ENCODE measurements around the gene HOXA9. TPM values are rescaled to one million over a fixed set of nuclear protein-coding genes. Genes with fewer than 3 reads are reported as not detected.
A peak's percentile ranks its signal among the peaks of the same experiment; 100 is the strongest.

HOXA9 gene
- total and polyA plus RNA-seq, 9 donors: 0.12 to 2.5 (median 0.57) TPM; not detected in 1

DNA sequence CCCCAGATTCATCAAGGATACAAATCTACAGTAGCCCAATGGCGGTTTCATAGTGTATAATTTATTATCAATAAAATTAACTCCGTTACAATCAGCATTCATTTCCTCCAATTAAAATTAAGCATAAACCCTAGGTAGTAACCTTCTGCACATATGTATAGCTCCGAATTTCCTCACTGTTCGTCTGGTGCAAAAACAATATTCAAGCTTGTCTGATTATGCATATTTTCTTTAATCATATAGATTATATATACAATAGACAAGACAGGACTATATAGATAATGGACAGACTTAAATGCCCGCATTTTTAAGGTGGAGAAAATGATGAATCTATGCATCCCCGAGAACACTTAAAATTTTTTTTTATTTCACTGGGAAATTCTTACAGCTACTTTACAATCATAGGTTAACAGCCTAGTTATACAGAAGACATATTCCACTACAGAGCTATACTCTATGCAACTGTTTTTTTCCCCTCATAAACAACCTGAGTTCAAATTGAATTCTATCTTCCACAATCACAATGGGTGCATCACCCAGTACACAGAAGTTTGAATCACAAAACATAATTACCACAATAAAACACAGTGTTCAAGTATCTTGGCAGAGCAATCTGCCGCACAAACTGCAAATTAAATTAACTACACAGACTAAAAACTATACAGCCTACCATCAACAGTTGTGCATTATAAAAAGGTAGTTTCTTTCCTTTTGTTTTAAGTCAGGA lies 2.6 kb downstream of the HOXA9 start:
- peaks cover 2% of the 10 kb centered on the region for H3K4me1 ChIP-seq (ENCODE audit: insufficient read depth)
- 84 to 90% (median 88%) methylated on average over 7 of the region's 7 CpGs for WGBS, 3 donors
- TF ChIP-seq EP300 (IDR thresholded peaks at IDR 0.05) (no peak), POLR2A (IDR thresholded peaks at IDR 0.05) (no peak)
- TF ChIP-seq, protein P1, sequence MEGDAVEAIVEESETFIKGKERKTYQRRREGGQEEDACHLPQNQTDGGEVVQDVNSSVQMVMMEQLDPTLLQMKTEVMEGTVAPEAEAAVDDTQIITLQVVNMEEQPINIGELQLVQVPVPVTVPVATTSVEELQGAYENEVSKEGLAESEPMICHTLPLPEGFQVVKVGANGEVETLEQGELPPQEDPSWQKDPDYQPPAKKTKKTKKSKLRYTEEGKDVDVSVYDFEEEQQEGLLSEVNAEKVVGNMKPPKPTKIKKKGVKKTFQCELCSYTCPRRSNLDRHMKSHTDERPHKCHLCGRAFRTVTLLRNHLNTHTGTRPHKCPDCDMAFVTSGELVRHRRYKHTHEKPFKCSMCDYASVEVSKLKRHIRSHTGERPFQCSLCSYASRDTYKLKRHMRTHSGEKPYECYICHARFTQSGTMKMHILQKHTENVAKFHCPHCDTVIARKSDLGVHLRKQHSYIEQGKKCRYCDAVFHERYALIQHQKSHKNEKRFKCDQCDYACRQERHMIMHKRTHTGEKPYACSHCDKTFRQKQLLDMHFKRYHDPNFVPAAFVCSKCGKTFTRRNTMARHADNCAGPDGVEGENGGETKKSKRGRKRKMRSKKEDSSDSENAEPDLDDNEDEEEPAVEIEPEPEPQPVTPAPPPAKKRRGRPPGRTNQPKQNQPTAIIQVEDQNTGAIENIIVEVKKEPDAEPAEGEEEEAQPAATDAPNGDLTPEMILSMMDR (IDR thresholded peaks at IDR 0.05): no peak
- peaks cover 9% of the 10 kb centered on the region for H3K27me3 ChIP-seq
- no peak for DNase-seq
- intact Hi-C loops (cut with DNase I): loop anchor here in 3 of 4 donors (5.0 to 10.0 kb wide), 4 partner anchors 788 to 1278 kb away; no protein-coding TSS in a partner anchor
- no peak overlapping the region for H3K27ac ChIP-seq
- no peaks in the 10 kb centered on the region for H3K36me3 ChIP-seq
- H3K4me3 ChIP-seq: peak overlapping the region; percentile 53
- H3K9me3 ChIP-seq: no peaks in the 10 kb centered on the region

DNA sequence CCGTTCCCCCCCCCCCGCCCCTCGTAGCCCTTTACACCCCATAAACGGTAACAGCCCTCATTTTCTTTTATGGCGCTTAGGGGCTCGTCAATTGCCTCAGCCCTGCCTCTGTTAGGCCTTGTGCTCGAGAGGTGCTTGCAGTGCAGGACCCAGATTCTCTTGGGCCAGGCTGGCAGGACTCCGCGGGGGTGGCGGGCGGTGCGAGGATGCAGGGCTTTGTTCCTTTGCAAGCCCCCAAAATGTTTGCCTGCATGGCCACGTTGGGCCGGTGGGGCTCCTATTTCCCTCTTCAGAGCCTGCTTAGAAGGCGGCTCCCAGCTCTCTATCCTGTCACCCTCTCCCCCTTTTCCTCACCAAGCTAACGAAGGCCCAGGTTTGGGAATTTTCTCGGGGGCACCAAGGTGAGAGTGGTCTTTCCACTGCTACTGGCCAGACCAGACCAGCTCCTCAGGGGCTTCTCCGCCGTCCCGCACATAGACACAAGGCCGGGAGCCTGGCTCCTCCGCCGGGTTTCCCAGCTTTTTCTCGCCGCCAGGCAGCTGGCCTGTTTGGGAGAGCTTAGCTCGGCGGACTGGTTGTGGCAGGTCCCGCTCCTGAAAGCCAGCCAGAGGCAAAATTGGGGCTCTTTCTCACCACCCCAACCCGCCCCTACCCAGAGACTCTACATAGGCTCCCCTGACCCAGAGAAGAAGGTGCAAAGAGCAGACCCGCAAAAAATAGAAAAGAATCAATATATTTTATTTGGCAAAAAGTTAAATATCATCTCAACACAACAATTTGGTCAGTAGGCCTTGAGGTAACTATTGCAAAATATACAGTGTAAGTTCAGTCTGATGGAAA lies 3.4 kb downstream of the HOXA9 start:
- Histone ChIP-seq H3K4me1 (ENCODE audit: insufficient read depth) (peaks cover 2% of the 10 kb centered on the region), H3K4me3 (no peak overlapping the region), H3K27me3 (peaks cover 9% of the 10 kb centered on the region), H3K9me3 (no peaks in the 10 kb centered on the region), H3K36me3 (no peaks in the 10 kb centered on the region), H3K27ac (no peak overlapping the region)
- peak in 3 of 5 donors; percentile 12 to 30 (median 19) for DNase-seq
- intact Hi-C loops (cut with DNase I): loop anchor here in 3 of 4 donors (5.0 to 10.0 kb wide), 4 partner anchors 787 to 1277 kb away; no protein-coding TSS in a partner anchor
- no peak for TF ChIP-seq POLR2A (IDR thresholded peaks at IDR 0.05)
- TF ChIP-seq, protein P1 (IDR thresholded peaks at IDR 0.05): no peak
- TF ChIP-seq EP300 (IDR thresholded peaks at IDR 0.05): no peak
- 62 to 69% (median 62%) methylated on average over 28 to 30 of the region's 30 CpGs for WGBS, 3 donors

DNA sequence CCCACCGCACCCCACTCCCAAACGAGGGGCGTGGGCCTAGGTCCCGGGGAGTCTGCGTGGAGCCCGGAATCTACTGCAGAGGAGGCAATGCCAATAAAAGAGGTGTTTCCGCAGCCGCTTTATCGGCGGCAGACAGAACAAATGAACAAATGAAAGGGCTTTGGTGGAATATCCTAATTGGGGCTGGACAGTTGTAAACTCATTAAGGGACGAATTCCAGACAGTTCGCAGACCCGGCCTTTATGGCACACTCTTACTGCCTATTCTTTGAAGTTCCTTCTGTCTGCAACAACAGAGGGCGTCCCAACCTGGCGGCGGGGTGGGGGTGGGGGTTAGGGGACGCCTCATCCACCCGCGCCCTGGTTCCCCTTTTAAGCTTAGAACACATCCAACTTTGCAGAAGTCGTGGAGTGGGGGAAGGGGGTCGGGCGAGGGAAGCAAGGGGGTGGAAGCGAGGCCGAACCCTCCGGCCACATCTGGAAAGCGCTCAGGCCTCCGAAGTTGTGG lies 4.1 kb downstream of the HOXA9 start:
- intact Hi-C loops (cut with DNase I): loop anchor here in 3 of 4 donors (5.0 to 10.0 kb wide), 4 partner anchors 786 to 1276 kb away; no protein-coding TSS in a partner anchor
- H3K4me3 ChIP-seq: peak overlapping the region; percentile 43
- H3K27me3 ChIP-seq: peaks cover 9% of the 10 kb centered on the region
- no peak for TF ChIP-seq POLR2A (IDR thresholded peaks at IDR 0.05)
- TF ChIP-seq, protein P1 (IDR thresholded peaks at IDR 0.05): no peak
- TF ChIP-seq EP300 (IDR thresholded peaks at IDR 0.05): no peak
- no peaks in the 10 kb centered on the region for H3K9me3 ChIP-seq
- no peaks in the 10 kb centered on the region for H3K36me3 ChIP-seq
- DNase-seq: peak in 1 of 5 donors; percentile 31
- WGBS, 3 donors: 7 to 19% (median 10%) methylated on average over 26 to 27 of the region's 27 CpGs
- peaks cover 4% of the 10 kb centered on the region for H3K4me1 ChIP-seq (ENCODE audit: insufficient read depth)
- no peak overlapping the region for H3K27ac ChIP-seq

DNA sequence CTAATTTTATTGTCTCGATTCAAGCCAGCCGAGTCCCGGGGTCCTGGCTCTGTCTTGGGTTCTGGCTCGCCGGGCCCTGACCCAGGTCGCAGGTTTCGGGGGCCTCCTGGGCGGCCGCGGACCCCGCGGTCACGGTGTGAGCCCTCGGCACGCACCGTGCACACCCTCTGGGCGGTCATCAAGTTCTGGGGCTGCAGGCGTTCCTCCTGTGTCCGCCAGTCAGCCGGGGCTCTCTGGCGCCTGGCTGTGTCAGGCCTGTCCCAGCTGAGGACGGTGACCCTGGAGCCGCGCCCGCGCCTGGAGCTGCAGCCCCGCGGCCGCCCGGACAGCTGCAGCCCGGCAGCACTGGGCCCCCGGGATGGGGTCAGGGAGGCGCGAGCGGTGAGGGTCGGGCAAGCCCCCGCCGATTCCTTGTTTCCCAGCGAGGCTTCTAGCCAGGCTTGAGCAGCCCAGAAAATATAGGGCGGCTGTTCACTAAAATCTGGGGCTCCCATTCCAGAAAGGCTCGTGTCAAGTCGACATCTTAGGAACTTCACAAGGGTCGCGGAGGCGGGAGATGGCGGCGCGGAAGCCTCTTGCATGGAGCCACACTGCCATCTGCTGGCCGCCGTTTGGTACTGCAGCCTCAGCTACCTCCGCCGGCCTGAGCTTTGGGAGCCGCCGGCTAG lies 4.7 kb downstream of the HOXA9 start:
- Histone ChIP-seq H3K9me3 (no peaks in the 10 kb centered on the region), H3K4me3 (peak overlapping the region; percentile 43), H3K27ac (no peak overlapping the region), H3K27me3 (peaks cover 9% of the 10 kb centered on the region), H3K4me1 (ENCODE audit: insufficient read depth) (peaks cover 4% of the 10 kb centered on the region), H3K36me3 (no peaks in the 10 kb centered on the region)
- TF ChIP-seq EP300 (IDR thresholded peaks at IDR 0.05) (no peak), POLR2A (IDR thresholded peaks at IDR 0.05) (no peak)
- TF ChIP-seq, protein P1 (IDR thresholded peaks at IDR 0.05): peak; percentile 96 to 98 (median 97)
- peak; percentile 71 to 89 (median 87) for DNase-seq
- intact Hi-C loops (cut with DNase I): loop anchor here in 3 of 4 donors (5.0 to 10.0 kb wide), 4 partner anchors 786 to 1276 kb away; no protein-coding TSS in a partner anchor
- 3% methylated on average over 43 to 54 of the region's 54 CpGs for WGBS, 3 donors

Measured in ovary (tissue), 9 donors.